HG03139 (cell line): Measurements from ENCODE around the gene SLC51B.
A peak's percentile ranks its signal among the peaks of the same experiment; 100 is the strongest.
"Not testable (repeated sequence)": the region's sequence is repeated elsewhere in the genome, so short reads cannot be mapped to it uniquely, and the experiment has no call there.

Experiments used
- ATAC-seq: cut with Tn5 transposase; IDR thresholded peaks from one replicate; pipeline ENCODE4 v1.9.1; 2021; ENCODE audit not compliant: unreplicated experiment

The SLC51B gene

DNA sequence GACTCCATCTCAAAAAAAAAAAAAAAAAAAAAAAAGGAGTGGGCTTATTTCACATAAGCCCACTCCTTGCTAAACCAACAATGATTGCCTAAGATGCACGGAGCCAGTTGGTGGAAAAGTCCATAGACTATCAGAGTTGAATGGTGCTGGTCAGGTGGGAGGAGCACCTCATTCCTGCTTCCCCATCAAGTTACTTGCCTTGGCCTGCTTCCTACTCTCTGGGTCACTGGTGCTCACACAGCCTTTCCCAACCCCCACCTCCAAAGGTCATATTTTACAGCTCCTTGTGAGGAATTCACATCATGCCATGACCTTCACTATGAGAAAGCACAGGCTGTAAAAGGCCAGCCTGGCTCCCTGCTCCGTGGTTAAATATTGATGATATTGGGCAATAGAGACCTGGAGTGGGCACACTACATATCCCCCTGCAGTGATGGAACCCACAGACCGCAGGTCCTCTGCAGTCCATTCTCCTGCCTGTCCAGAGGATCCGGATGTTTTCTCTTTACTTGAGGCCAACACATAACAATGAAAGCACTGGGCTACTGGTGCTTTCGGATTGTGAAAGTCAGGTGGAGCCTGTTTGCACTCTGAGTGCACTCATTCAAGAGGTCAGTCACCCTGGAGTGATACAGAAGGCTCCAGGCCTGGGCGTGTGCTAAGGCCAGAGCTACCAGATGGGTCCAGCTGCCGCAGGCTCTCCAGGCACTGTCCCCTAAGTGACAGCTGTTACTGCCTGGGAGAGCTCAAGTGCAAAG is at the start of gene SLC51B:
TSS of gene SLC51B (plus strand) at position 664 of the 758 bp plus-strand sequence. CDS start 4,618 bp downstream, outside the sequence.
- no peak for ATAC-seq

DNA sequence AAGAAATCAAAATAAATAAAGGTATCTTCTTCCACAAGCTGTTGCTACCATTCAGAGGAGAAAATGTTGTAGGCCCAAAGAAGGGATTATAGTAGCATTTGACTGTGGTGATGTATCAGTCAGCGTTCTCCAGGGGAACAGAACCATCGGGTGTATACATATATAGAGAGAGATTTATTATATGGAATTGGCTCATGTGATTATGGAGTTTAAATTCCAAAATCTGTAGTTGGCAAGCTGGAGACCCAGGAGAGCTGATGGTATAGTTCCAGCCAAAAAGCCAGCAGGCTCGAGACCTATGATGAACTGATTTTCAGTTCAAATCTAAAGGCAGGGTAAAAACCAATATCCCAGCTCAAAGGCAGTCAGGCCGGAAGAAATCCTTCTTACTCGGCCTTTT is 48.1 kb upstream of the SLC51B start:
- ATAC-seq: no peak

DNA sequence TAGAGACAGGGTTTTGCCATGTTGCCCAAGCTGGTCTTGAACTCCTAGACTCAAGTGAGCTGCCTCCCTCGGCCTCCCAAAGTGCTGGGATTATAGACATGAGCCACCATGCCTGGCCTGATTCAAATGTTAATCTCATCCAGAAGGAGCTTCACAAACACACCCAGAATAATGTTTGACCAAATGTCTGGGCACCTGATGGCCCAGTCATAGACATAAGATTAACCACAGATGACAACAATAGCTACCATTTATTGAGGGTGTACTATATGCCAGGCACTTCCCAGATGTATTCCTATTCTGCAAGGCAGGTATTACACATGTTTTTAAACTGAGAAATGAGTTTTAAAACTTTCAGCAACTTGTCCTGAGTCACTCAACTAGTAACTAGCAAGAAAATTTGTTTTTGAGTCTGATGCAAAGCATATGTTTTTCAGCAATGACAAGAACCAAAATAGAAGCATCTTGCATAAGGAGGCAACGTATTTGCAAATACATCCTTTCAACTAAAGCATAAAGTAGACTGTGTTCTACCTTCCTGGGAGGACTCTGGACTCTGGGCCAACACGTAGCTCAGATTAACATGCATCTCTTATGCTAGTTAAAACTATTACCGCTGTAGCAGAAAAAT is 47.3 kb upstream of the SLC51B start:
- ATAC-seq: no peak

DNA sequence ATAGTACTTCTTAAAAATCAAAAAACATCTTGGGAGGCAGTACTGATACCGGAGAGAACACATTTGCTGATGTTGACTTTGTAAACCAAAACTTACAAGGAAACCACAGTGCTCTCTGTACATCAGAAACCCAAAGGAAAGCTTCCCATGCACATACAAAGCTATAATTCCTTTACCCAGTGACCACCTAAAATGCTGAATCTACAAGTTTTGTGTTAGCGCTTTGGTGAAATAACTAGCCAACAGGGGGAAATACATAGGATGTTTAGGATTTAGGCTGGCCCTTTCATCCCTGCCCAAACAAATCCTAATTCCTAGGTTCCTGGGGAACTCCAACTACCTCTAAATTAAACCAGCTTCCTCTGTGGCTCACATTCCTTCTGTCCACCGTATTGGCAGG is 40.2 kb upstream of the SLC51B start:
- ATAC-seq: no peak

DNA sequence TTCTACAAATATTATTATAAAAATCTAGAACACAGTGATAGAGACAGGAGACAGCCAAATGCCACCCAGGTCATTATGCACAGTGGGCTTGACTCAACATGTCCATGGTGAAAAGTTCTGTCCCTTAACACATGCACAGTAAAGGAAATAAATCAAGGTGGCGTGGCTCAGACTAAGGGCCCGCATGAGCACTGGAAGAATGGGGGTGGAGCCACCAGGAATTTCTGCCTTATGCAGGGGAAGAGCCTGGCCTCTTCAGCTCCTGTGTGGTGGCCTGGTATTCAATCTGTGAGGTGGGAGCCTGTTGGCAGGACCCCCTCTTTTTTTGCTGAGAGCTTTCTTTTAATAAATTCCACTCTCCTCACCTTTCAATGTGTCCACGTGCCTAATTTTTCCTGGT is 38.3 kb upstream of the SLC51B start:
- ATAC-seq: no peak

DNA sequence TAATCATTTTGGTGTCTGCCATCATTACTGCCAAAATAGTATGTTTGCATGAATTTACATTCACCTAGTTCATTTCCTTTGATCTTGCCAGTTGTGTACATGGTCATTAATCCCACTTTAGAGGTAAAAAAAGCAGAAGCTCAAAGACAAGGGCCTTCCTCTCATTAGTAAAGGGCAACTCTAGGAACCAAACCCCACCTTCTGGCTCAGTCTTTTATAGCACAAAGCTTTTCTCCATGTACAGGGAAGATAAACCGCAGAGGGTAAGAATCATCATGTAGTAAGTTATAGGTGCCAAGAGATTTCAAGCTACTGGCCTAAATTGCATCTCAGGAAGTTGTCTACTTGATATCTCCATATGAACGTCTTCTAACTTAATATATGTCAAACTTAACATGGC is 36.2 kb upstream of the SLC51B start:
- no peak for ATAC-seq

DNA sequence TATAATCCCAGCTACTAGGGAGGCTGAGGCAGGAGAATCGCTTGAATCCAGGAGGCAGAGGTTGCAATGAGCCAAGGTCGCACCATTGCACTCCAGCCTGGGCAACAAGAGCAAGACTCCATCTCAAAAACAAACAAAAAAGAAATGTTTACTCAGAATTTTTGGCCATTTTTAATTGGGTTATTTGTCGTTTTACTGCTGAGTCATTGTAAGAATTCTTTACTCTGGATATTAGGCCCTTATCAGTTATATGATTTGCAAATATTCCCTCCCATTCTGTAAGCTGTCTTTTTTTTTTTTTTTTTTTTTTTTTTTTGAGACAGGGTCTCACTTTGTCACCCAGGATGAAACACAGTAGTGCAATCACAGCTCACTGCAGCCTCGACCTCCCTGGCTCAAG is 34.0 kb upstream of the SLC51B start:
- not testable (repeated sequence) for ATAC-seq

DNA sequence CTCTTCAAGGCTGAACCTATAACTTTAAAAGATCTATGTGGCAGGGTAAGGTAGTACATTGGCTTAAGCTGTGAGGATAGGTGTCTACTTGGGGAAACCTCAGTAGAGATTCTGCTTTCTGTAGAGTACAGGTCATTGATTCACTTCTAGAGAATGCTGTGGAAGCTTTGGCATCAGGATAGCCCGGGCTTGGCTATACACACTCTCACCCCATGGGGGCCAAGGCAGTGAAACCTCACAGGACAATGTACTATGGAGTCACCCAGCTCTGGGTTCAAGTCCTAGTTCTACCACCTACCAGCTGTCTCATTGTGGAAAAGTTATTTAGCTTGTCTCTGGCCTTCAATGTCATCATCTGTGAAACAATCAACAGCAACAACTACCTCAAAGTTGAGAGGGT is 24.8 kb upstream of the SLC51B start:
- ATAC-seq: no peak

DNA sequence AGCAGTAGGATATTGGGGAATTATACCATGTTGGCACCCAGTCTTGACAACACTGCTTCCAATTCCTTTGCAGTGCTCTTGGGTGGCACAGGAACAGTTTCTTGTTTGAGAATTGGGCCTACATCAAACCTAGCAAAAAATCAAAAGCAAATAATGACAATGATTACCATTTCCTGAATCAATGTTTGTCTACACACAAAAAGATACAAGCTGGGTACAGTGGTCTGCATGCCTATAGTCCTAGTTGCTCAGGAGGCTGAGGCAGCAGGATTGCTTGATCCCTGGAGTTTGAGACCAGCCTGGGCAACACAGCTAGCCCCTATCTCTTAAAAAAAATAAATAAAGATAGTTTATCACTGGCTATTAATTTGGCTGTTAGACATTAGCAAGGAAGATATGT is 23.7 kb upstream of the SLC51B start:
- ATAC-seq: no peak

DNA sequence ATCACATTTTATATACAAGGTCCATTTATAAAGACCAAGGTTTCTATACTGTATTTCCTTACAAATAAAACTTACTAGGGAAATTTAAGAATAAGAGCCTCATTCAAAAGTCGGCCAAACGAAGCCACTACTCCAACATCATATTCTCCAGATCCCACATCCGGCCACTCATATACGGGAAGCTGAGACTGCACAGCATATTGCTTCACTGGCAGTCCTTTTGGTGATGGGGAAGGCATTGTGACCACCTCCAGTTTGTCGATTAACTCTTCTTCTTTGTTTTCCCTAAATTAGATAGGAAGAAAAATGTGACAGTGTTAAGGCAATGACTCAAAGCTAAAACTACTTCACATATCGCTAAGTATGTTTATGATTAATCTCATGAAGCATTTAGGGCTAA is 18.4 kb upstream of the SLC51B start:
- ATAC-seq: no peak

DNA sequence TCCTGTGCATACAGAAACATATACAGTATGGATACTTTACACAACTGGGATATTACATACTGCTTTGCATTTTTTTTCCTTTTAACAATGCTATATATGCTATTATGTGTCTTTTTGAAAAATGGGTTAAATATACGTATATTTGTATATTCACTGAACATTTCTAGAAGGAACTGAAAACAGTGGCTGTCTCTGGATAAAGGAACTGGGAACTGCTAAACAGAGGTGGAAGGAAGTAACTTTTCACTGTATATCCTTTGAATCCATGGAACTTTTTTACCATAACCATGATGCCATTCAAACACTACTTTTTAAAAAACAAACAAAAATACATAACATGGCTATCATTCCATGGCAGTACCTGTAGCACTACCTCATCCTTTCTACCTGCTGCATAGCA is 17.6 kb upstream of the SLC51B start:
- ATAC-seq: no peak

DNA sequence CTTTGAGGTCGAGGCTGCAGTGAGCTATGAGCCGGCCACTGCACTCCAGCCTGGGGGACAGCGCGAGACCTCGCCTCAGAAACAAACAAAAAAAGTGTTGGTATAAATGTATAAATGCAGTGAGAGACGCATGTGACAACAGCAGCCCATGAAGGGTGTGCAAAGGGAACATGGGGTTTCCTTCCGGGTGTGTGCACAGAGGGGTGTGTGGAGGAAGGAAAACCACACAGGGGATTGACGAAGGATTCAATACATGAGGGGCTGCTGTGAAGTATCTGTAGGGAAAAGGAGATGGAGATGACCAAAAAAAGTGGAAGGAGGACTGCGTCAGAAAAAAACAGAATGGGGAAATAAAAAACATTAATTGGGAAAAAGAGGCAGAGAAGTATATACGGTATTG is 16.8 kb upstream of the SLC51B start:
- ATAC-seq: no peak

DNA sequence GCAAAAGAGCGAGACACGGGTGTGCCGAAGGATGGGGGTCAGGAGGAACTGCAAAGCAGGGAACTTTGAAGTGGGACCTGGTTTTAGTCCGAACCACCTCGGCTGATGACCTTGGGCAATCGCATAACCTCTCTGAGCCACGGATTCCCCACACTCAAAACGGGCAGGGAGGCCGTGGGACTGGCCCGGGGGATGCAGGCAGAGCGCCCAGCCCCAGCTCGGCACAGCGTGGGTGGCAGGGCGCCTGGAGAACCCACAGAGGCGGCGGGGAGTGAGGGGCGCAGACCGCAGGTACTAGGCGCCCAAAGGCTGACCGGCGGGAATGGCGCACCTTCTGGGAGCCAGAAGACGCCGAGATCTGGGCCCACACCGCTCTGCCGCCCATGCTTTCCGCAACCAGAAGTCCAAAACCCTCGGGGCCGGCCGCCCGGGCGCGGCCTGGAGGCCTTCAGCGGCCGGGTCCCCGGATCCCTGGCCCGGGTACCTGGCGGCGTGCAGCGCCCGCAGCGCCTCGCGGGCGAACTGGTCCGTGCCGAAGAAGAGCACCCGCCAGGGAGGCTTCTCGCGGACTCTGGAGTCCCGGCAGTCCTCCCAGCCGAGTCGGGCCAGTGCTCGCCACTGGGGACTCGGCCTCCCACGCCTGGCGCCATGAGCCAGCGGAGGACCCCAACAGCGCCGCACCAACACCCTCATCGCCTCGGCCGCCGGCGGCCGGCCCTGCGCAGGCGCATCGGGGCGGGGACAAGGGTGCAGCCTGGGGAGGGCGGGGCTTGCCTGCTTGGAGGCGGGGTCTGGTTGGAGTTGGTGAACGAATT is 16.1 kb upstream of the SLC51B start, which contains the start of gene MTFMT:
TSS of gene MTFMT (minus strand) at position 719 of the 815 bp plus-strand sequence. CDS start at position 693, 26 bp downstream.
- peak; percentile 76 for ATAC-seq

DNA sequence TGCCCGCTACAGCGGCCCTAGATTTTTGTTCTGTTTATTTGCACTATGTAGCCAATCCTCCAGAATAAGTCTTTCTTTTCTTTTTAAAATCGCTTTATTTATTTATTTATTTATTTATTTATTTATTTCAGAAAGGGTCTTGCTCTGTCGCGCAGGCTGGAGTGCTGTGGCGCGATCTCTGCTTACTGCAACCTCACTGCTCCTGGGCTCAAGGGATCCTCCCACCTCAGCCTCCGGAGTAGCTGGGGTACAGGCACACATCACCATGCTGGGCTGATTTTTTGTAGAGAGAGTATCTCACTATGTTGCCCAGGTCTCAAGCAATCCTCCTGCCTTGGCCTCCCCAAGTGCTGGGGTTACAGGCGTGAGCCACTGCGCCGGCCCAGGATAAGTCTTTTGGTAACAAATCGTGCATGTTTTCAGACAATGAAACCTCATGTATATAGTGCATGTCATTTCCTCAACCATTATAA is 15.4 kb upstream of the SLC51B start:
- ATAC-seq: no peak

DNA sequence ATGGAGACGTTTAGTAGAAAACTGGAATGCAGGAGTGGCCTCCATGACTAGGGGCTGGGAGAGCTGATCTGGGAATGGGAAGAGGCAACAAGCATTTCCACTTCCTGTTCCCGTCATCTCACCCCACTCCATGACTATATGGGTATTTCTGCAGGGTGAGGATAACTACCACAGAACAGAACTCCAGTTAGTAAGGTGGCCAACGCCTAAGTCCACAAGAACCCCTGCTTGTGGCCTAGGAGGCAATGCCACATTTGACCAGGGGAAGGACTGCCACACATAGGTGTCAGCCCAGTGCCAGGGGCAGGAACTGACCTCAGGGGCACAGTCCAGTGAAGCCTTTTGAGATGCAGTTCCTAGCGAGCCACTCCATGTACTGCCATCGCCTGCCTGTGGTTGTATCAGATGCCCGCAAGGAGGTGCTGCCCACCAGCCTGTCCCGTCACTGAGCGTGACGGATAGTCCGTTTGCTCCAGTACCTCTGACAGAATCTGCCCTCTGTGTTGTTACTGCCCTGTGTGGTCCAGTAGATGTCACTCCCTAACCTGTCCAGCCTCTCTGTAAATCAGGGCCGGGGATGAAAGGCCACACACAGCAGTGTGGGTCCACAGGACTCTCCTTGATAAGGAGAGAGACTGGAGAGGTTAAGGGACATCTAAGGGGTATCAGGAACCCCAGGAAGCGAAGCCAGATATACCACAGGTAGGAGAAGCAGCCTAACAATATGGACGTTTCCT is 12.2 kb upstream of the SLC51B start:
- ATAC-seq: no peak

DNA sequence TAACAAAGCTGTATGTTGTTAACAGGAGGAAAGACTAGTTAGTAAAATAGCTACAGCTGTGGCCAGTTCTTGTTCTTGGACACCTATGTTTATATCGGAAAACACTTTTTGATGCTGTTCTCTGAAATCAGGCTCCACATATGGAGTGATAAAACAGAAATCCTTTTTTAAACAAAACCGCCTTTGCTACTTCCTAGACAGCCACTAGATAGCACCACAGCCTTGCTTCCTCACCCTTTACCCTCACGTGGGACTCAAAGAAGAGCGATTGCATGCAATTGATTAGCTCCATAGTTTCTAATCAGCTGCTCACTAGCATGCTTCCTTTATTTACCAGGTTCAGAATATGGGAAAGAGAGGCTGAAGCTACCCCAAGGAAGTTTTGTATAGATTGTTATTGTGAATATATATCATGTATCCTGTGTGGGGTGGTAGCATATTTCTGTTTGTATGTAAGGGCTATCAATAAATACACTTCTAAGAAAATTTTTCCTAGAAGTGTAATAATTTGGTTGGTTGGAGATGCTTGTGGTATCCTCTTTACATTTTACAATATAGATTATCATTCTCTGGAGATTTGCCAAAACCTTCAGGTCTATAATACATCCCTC is 11.4 kb upstream of the SLC51B start:
- ATAC-seq: no peak

DNA sequence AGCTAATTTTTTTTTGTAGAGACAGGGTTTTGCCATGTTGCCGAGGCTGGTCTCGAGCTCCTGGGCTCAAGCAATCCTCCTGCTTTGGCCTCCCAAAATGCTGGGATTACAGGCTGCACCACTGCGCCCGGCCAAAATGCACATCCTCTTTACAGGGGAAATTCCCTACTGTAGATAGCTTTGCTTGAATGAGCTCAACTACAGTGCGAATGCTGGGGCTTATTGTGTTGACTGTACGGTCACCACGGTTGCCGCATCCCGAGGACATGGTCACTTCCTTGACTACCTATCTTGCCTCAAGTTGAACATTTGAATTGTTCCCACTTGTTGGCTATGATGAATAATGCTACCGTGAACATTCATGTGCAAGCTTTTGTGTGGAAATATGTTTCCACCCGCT is 10.5 kb upstream of the SLC51B start:
- ATAC-seq: no peak

DNA sequence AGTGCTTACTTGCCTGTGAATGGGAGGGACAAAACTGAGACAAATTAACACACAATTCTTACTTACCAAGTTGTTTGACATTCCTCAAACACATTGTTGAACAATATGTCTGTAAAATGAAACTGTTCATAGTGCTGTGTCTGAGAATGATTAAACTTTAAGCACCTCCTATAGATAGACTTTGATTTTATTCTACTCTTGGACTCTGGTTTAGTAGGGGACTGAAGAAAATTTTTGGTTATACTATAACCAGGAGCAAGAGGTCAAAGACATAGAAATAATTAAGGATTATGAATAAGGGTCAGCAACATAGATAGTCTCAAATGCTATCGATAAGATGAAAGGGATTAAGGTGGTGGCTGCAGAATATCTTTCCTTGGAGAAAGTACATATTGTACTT is 7.9 kb upstream of the SLC51B start:
- no peak for ATAC-seq

DNA sequence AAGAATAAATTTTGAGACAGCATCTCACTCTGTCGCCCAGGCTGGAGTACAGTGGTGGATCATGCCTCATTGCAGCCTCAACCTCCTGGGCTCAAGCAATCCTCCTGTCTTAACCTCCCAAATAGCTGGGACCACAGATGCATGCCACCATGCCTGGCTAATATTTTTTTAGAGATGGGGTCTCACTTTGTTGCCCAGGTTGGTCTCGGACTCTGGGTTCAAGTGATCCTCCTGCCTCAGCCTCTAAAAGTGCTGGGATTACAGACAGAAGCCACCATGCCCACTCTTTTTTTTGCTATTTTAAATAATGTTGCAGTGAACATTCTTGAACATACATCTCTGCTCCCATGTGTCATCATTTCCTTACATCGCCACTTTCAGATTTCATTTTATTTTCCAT is 6.8 kb upstream of the SLC51B start:
- no peak for ATAC-seq

DNA sequence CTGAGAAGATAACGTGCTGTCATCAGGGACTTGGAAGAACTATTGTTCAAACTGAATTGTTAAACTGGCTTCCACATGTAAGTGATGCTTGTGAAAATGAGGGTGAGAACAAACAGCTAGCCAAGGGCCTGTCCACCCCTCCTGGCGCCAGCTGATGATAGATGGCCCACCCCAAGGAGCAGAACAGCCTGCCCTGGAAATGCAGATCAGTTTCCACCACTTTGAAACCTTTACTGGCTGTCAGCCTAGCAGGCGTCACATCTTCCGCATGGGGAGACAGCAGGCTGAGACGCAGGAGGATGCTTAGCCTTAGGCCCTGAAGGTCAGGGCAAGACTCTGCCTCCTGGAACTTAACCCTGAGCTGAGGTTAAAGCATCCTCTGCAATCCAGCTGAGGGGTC is 6.4 kb upstream of the SLC51B start:
- ATAC-seq: no peak

DNA sequence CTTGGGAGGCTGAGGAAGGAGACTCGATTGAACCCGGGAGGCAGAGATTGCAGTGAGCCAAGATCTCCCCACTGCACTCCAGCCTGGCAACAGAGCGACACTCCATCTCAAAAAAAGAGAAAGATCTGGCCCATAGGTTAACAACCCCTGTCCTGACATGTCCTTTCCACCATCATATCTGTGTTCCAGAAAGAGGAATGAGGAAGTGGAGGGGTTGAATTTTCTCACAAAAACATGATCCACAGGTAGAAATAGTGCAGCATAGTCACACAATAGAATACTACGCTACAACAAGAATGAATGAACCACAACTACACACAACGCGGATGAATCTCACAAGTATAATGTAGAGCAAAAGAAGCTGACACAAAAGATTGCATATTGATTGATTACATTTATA is 4.7 kb upstream of the SLC51B start:
- no peak for ATAC-seq
